Measurements from ENCODE around the gene PHACTR1.
"Not testable (repeated sequence)": the region's sequence is repeated elsewhere in the genome, so short reads cannot be mapped to it uniquely, and the experiment has no call there.

PHACTR1 gene

DNA sequence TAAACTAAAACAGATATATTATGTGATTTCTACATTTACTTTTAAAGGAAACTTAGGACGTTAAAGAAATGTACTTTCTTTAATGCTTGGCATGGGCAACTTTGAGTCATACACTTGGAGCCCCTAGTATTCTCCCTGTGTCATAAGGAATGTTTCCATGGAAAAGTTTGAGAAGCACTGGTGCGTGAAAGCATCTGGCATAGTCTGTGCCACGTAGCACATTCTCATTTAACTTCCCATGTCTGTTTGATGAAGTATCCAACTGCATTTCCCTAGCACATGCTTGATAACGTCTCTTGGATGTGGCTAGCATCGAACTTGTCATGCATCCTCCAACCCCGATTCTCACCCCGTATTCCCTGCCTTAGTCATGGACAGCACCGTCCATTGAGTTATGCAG, 439.8 kb downstream of the PHACTR1 start:
- H2BK12ac ChIP-seq (ENCODE audit: low read length in 2 of 2) = no peak overlapping the region
- peak overlapping the region in 1 of 2 experiments; percentile 56 for H3K23ac ChIP-seq (ENCODE audit: low read length in 2 of 2)
- no peak overlapping the region for H2BK5ac ChIP-seq (ENCODE audit: low read depth, low read length, poor library complexity, severe bottlenecking)
- peaks cover 1% of the 10 kb centered on the region for H3K79me1 ChIP-seq (replicated peaks; ENCODE audit: low read length, poor library complexity, severe bottlenecking)
- H2AFZ ChIP-seq (ENCODE audit: low read depth, low read length) = no peak overlapping the region
- no peaks in the 10 kb centered on the region for H3K9me3 ChIP-seq (ENCODE audit: control insufficient read depth, low read length)
- peaks cover 6% of the 10 kb centered on the region for H3K4me1 ChIP-seq (ENCODE audit: control insufficient read depth, insufficient read depth, low read depth, low read length)
- H3K9ac ChIP-seq (ENCODE audit: low read length) = no peak overlapping the region
- H2BK15ac ChIP-seq (ENCODE audit: low read depth, poor library complexity, severe bottlenecking) = no peak overlapping the region
- peak overlapping the region in 1 of 2 experiments; percentile 64 for H3K14ac ChIP-seq (ENCODE audit: low read length in 2 of 2)
- peak overlapping the region; percentile 67 for H3K27ac ChIP-seq (ENCODE audit: low read length, poor library complexity, severe bottlenecking)
- no peak overlapping the region for H4K8ac ChIP-seq (ENCODE audit: low read length)
- H3K4me2 ChIP-seq (ENCODE audit: low read length, poor library complexity, severe bottlenecking) = no peak overlapping the region
- no peaks in the 10 kb centered on the region for H3K27me3 ChIP-seq (ENCODE audit: control insufficient read depth in 1 of 2, insufficient read depth in 1 of 2, low read length in 2 of 2)
- no peak overlapping the region for H2BK120ac ChIP-seq (ENCODE audit: low read depth, low read length)
- no peaks in the 10 kb centered on the region for H3K36me3 ChIP-seq (ENCODE audit: control insufficient read depth in 1 of 2, insufficient read depth in 2 of 2, low read depth in 1 of 2, low read length in 2 of 2)
- 91% methylated on average over 8 of the region's 8 CpGs for WGBS
- H3K4ac ChIP-seq (ENCODE audit: low read depth in 1 of 2, low read length in 2 of 2) = no peak overlapping the region
- no peak overlapping the region for H2AK5ac ChIP-seq (ENCODE audit: low read length, severe bottlenecking)
- H3K4me3 ChIP-seq (ENCODE audit: insufficient read depth in 1 of 2, low read depth in 1 of 2, low read length in 2 of 2) = no peak overlapping the region
- no peak for DNase-seq
- no peak overlapping the region for H3K18ac ChIP-seq (ENCODE audit: low read depth in 1 of 2, low read length in 2 of 2)
- H4K91ac ChIP-seq (ENCODE audit: low read length) = no peak overlapping the region

DNA sequence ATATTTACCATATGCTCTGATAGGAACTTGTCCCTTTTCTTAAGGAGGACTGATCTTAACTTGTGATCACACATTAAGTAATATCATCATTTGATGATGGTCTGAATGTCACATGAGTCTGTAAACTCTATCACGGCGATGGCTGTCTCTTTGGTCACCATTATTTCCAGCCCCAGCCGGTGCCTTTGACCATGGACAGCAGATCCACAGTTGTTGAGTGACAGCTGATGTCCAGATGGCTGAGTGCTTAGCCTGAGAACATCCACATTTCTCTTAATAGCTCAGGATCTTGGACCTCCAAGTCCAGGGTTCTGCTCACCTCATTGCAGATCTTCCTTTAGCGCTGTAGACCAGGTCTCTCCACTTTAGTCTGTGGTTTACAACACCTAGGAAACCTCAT, 440.7 kb downstream of the PHACTR1 start:
- H2AK5ac ChIP-seq (ENCODE audit: low read length, severe bottlenecking) = peak overlapping the region; percentile 8
- H2BK15ac ChIP-seq (ENCODE audit: low read depth, poor library complexity, severe bottlenecking) = no peak overlapping the region
- no peak overlapping the region for H2BK12ac ChIP-seq (ENCODE audit: low read length in 2 of 2)
- H2BK120ac ChIP-seq (ENCODE audit: low read depth, low read length) = no peak overlapping the region
- no peak overlapping the region for H3K4me3 ChIP-seq (ENCODE audit: insufficient read depth in 1 of 2, low read depth in 1 of 2, low read length in 2 of 2)
- WGBS = 97% methylated on average over 4 of the region's 4 CpGs
- no peak overlapping the region for H3K18ac ChIP-seq (ENCODE audit: low read depth in 1 of 2, low read length in 2 of 2)
- H3K27ac ChIP-seq (ENCODE audit: low read length, poor library complexity, severe bottlenecking) = no peak overlapping the region
- H3K27me3 ChIP-seq (ENCODE audit: control insufficient read depth in 1 of 2, insufficient read depth in 1 of 2, low read length in 2 of 2) = no peaks in the 10 kb centered on the region
- no peak overlapping the region for H3K14ac ChIP-seq (ENCODE audit: low read length in 2 of 2)
- no peak overlapping the region for H3K4me2 ChIP-seq (ENCODE audit: low read length, poor library complexity, severe bottlenecking)
- H4K8ac ChIP-seq (ENCODE audit: low read length) = no peak overlapping the region
- H3K9me3 ChIP-seq (ENCODE audit: control insufficient read depth, low read length) = no peaks in the 10 kb centered on the region
- H3K9ac ChIP-seq (ENCODE audit: low read length) = no peak overlapping the region
- no peak overlapping the region for H3K23ac ChIP-seq (ENCODE audit: low read length in 2 of 2)
- peaks cover 6% of the 10 kb centered on the region for H3K4me1 ChIP-seq (ENCODE audit: control insufficient read depth, insufficient read depth, low read depth, low read length)
- H2BK5ac ChIP-seq (ENCODE audit: low read depth, low read length, poor library complexity, severe bottlenecking) = no peak overlapping the region
- H3K36me3 ChIP-seq (ENCODE audit: control insufficient read depth in 1 of 2, insufficient read depth in 2 of 2, low read depth in 1 of 2, low read length in 2 of 2) = no peaks in the 10 kb centered on the region
- no peak overlapping the region for H4K91ac ChIP-seq (ENCODE audit: low read length)
- peaks cover 1% of the 10 kb centered on the region for H3K79me1 ChIP-seq (replicated peaks; ENCODE audit: low read length, poor library complexity, severe bottlenecking)
- no peak overlapping the region for H2AFZ ChIP-seq (ENCODE audit: low read depth, low read length)
- no peak for DNase-seq
- no peak overlapping the region for H3K4ac ChIP-seq (ENCODE audit: low read depth in 1 of 2, low read length in 2 of 2)

DNA sequence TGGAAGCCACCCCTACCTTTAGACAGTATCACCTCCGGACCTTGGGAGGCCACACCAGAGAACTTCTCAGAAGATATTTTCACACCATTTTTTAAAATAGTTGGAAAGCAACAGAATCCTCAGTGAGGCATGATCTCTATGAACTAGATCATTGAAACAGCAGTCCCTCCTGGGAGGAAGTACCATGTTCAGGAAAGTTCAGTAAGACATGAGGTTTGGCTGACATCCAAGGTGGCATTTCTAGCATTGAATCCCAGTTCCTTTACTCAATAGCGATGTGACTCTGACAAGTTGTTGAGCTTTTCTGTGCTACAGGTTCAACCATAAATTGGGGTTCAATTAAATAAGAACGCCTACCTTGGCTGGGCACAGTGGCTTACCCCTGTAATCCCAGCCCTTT, 442.7 kb downstream of the PHACTR1 start:
- WGBS = 98% methylated on average over 3 of the region's 3 CpGs
- no peaks in the 10 kb centered on the region for H3K36me3 ChIP-seq (ENCODE audit: control insufficient read depth in 1 of 2, insufficient read depth in 2 of 2, low read depth in 1 of 2, low read length in 2 of 2)
- H3K79me1 ChIP-seq (replicated peaks; ENCODE audit: low read length, poor library complexity, severe bottlenecking) = peaks cover 1% of the 10 kb centered on the region
- H3K27ac ChIP-seq (ENCODE audit: low read length, poor library complexity, severe bottlenecking) = no peak overlapping the region
- no peak for DNase-seq
- no peak overlapping the region for H3K4me2 ChIP-seq (ENCODE audit: low read length, poor library complexity, severe bottlenecking)
- no peak overlapping the region for H3K18ac ChIP-seq (ENCODE audit: low read depth in 1 of 2, low read length in 2 of 2)
- H2BK15ac ChIP-seq (ENCODE audit: low read depth, poor library complexity, severe bottlenecking) = no peak overlapping the region
- H3K4ac ChIP-seq (ENCODE audit: low read depth in 1 of 2, low read length in 2 of 2) = no peak overlapping the region
- no peaks in the 10 kb centered on the region for H3K27me3 ChIP-seq (ENCODE audit: control insufficient read depth in 1 of 2, insufficient read depth in 1 of 2, low read length in 2 of 2)
- no peak overlapping the region for H2BK5ac ChIP-seq (ENCODE audit: low read depth, low read length, poor library complexity, severe bottlenecking)
- H3K9me3 ChIP-seq (ENCODE audit: control insufficient read depth, low read length) = no peaks in the 10 kb centered on the region
- H3K14ac ChIP-seq (ENCODE audit: low read length in 2 of 2) = no peak overlapping the region
- H2AFZ ChIP-seq (ENCODE audit: low read depth, low read length) = no peak overlapping the region
- H3K23ac ChIP-seq (ENCODE audit: low read length in 2 of 2) = no peak overlapping the region
- no peak overlapping the region for H3K4me3 ChIP-seq (ENCODE audit: insufficient read depth in 1 of 2, low read depth in 1 of 2, low read length in 2 of 2)
- no peak overlapping the region for H2BK120ac ChIP-seq (ENCODE audit: low read depth, low read length)
- no peak overlapping the region for H3K9ac ChIP-seq (ENCODE audit: low read length)
- H2AK5ac ChIP-seq (ENCODE audit: low read length, severe bottlenecking) = no peak overlapping the region
- H3K4me1 ChIP-seq (ENCODE audit: control insufficient read depth, insufficient read depth, low read depth, low read length) = peaks cover 6% of the 10 kb centered on the region
- H2BK12ac ChIP-seq (ENCODE audit: low read length in 2 of 2) = no peak overlapping the region
- H4K8ac ChIP-seq (ENCODE audit: low read length) = no peak overlapping the region
- H4K91ac ChIP-seq (ENCODE audit: low read length) = no peak overlapping the region

DNA sequence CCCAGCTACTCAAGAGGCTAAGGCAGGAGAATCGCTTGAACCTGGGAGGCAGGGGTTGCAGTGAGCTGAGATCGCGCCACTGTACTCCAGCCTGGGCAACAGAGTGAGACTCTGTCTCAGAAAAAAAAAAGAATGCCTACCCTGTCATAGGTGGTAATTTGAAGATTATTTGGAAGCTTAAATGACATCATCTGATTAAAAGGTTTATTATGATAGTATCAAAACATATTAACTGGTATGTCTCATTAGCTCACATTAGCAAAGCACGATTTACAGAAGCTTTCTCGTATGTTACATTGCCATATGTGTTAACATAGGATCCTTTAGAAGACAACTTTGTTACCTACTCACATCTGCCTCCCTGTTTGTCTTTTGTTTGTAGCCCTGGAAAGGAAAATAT, 443.3 kb downstream of the PHACTR1 start:
- H3K23ac ChIP-seq (ENCODE audit: low read length in 2 of 2); H3K4me2 ChIP-seq (ENCODE audit: low read length, poor library complexity, severe bottlenecking); H3K9me3 ChIP-seq (ENCODE audit: control insufficient read depth, low read length); DNase-seq; H2AK5ac ChIP-seq (ENCODE audit: low read length, severe bottlenecking); H4K91ac ChIP-seq (ENCODE audit: low read length); H3K18ac ChIP-seq (ENCODE audit: low read depth in 1 of 2, low read length in 2 of 2); H3K4ac ChIP-seq (ENCODE audit: low read depth in 1 of 2, low read length in 2 of 2); H3K79me1 ChIP-seq (replicated peaks; ENCODE audit: low read length, poor library complexity, severe bottlenecking); H2BK120ac ChIP-seq (ENCODE audit: low read depth, low read length); H2AFZ ChIP-seq (ENCODE audit: low read depth, low read length); H3K4me3 ChIP-seq (ENCODE audit: insufficient read depth in 1 of 2, low read depth in 1 of 2, low read length in 2 of 2); H4K8ac ChIP-seq (ENCODE audit: low read length); H3K36me3 ChIP-seq (ENCODE audit: control insufficient read depth in 1 of 2, insufficient read depth in 2 of 2, low read depth in 1 of 2, low read length in 2 of 2); H3K9ac ChIP-seq (ENCODE audit: low read length); H3K14ac ChIP-seq (ENCODE audit: low read length in 2 of 2); H2BK12ac ChIP-seq (ENCODE audit: low read length in 2 of 2); H3K4me1 ChIP-seq (ENCODE audit: control insufficient read depth, insufficient read depth, low read depth, low read length); H2BK15ac ChIP-seq (ENCODE audit: low read depth, poor library complexity, severe bottlenecking); H3K27ac ChIP-seq (ENCODE audit: low read length, poor library complexity, severe bottlenecking); H2BK5ac ChIP-seq (ENCODE audit: low read depth, low read length, poor library complexity, severe bottlenecking); H3K27me3 ChIP-seq (ENCODE audit: control insufficient read depth in 1 of 2, insufficient read depth in 1 of 2, low read length in 2 of 2): not testable (repeated sequence)
- WGBS = 98% methylated on average over 3 of the region's 5 CpGs

Data from mesenchymal stem cell (in vitro differentiated cells and primary cell).